ENCODE measurements around the gene FBXW2. TPM values are rescaled to one million over a fixed set of nuclear protein-coding genes. Genes with fewer than 3 reads are reported as not detected.

The FBXW2 gene
- total RNA-seq, 1 experiment from 2014 or later: 69.6 TPM

DNA sequence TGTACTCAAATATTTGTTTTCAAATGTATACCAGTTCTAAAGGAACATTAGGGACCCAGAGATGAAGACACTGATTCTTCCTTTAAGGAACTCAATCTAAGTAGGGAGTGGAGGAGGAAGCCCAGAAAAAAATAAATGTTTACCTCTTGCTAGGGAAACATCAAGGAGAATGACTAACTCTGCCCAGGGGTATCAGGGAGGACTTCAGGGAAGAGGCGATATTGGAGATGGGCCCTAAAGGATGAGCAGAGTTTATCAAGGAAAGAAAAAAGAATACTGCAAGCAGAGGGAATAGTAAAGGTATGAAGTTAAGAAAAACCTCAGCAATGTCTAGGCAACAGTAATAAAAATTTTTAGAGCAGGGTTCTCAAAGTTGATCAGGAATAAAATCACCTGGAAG is 16.4 kb downstream of the FBXW2 start:
- ChIA-PET CTCF (no interaction called here), POLR2A (ENCODE audit: unreplicated experiment) (no interaction called here)
- Histone ChIP-seq H3K79me2 (ENCODE audit: low read depth) (peaks cover 13% of the 10 kb centered on the region; the same call in 1 of the 2 replicates), H3F3A (ENCODE audit: insufficient read depth, low read depth) (peaks cover 16% of the 10 kb centered on the region; the same call in 1 of the 2 replicates), H3K9me3 (ENCODE audit: insufficient read depth, low read depth) (no peaks in the 10 kb centered on the region), H4K20me1 (ENCODE audit: insufficient read depth) (peaks cover 14% of the 10 kb centered on the region), H3K27me3 (ENCODE audit: insufficient read depth, low read depth) (no peaks in the 10 kb centered on the region), H3K4me2 (no peak overlapping the region), H3K36me3 (ENCODE audit: low read depth) (peaks cover 21% of the 10 kb centered on the region), H3K4me3 (no peak overlapping the region), H2AFZ (no peak overlapping the region), H3K4me1 (replicated peaks; ENCODE audit: insufficient read depth) (0 out of 2 replicates have a peak, but pooled peaks cover 10% of the 10 kb centered on the region), H3K27ac (no peak overlapping the region), H3K9me2 (ENCODE audit: insufficient read depth) (no peaks in the 10 kb centered on the region)
- intact Hi-C loops (cut with micrococcal nuclease; ENCODE audit: unreplicated experiment): no loop called here
- BruUV-seq (replicated peaks): no TSS peak
- TF ChIP-seq EZH2 (IDR thresholded peaks at IDR 0.05; ENCODE audit: low read depth): no peak
- TF ChIP-seq, protein P1, sequence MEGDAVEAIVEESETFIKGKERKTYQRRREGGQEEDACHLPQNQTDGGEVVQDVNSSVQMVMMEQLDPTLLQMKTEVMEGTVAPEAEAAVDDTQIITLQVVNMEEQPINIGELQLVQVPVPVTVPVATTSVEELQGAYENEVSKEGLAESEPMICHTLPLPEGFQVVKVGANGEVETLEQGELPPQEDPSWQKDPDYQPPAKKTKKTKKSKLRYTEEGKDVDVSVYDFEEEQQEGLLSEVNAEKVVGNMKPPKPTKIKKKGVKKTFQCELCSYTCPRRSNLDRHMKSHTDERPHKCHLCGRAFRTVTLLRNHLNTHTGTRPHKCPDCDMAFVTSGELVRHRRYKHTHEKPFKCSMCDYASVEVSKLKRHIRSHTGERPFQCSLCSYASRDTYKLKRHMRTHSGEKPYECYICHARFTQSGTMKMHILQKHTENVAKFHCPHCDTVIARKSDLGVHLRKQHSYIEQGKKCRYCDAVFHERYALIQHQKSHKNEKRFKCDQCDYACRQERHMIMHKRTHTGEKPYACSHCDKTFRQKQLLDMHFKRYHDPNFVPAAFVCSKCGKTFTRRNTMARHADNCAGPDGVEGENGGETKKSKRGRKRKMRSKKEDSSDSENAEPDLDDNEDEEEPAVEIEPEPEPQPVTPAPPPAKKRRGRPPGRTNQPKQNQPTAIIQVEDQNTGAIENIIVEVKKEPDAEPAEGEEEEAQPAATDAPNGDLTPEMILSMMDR (conservative IDR thresholded peaks at IDR 0.05): no peak
- DNase-seq: no peak

DNA sequence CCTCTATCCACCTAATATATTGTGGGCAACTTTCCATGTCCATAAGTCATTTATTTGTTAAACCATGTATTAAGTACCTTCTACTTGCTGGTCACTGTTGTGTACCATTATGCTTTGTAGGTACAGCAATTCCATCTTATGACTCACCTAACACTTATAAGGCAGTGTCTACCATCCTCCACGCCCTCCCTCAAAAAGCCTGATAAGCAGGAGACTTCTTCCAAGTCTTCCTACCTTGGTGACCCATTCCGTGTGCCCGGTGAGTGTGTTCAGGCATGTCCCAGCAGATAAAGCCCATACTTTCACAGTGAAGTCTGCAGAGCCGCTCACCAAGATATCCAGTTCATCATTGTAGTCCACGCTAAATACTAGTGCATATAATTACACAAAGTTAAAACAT is 17.4 kb downstream of the FBXW2 start:
- TF ChIP-seq, protein P1 (conservative IDR thresholded peaks at IDR 0.05): no peak
- no peak for TF ChIP-seq EZH2 (IDR thresholded peaks at IDR 0.05; ENCODE audit: low read depth)
- no peak overlapping the region for H3K27ac ChIP-seq
- H3K9me2 ChIP-seq (ENCODE audit: insufficient read depth): no peaks in the 10 kb centered on the region
- H4K20me1 ChIP-seq (ENCODE audit: insufficient read depth): peaks cover 8% of the 10 kb centered on the region; the same call in 1 of the 2 replicates
- BruUV-seq (replicated peaks): no TSS peak
- DNase-seq: no peak
- H3F3A ChIP-seq (ENCODE audit: insufficient read depth, low read depth): peaks cover 16% of the 10 kb centered on the region; the same call in 1 of the 2 replicates
- ChIA-PET POLR2A (ENCODE audit: unreplicated experiment) (no interaction called here), CTCF (no interaction called here)
- H3K27me3 ChIP-seq (ENCODE audit: insufficient read depth, low read depth): no peaks in the 10 kb centered on the region
- peaks cover 27% of the 10 kb centered on the region for H3K36me3 ChIP-seq (ENCODE audit: low read depth)
- no peak overlapping the region for H3K4me2 ChIP-seq
- no peaks in the 10 kb centered on the region for H3K9me3 ChIP-seq (ENCODE audit: insufficient read depth, low read depth)
- no peak overlapping the region for H2AFZ ChIP-seq
- no peak overlapping the region for H3K4me3 ChIP-seq
- 0 out of 2 replicates have a peak, but pooled peaks cover 10% of the 10 kb centered on the region for H3K4me1 ChIP-seq (replicated peaks; ENCODE audit: insufficient read depth)
- H3K79me2 ChIP-seq (ENCODE audit: low read depth): peaks cover 5% of the 10 kb centered on the region; the same call in 1 of the 2 replicates
- intact Hi-C loops (cut with micrococcal nuclease; ENCODE audit: unreplicated experiment): no loop called here

DNA sequence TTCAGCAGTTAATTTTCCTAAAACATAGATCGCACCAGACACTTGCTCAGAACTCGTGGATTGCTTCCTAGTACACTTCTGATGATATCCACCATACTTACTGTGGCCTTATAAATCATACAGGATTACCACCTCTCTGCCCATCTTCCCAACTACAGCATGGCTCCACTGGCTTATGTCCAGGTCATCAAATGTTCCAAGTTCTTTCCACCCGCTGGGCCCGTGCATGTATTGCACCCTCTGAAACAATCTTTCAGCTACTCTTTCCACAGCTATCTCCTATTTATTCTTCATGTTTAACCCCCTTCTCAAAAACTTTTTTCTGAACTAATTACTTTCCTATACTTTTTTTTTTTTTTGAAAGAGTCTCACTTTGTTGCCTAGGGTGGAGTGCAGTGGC is 18.5 kb downstream of the FBXW2 start:
- Histone ChIP-seq H4K20me1 (ENCODE audit: insufficient read depth) (peaks cover 8% of the 10 kb centered on the region; the same call in 1 of the 2 replicates), H3K9me2 (ENCODE audit: insufficient read depth) (no peaks in the 10 kb centered on the region), H3F3A (ENCODE audit: insufficient read depth, low read depth) (peaks cover 12% of the 10 kb centered on the region; the same call in 1 of the 2 replicates), H3K4me3 (no peak overlapping the region), H3K4me2 (no peak overlapping the region), H3K9me3 (ENCODE audit: insufficient read depth, low read depth) (no peaks in the 10 kb centered on the region), H3K27ac (no peak overlapping the region), H3K27me3 (ENCODE audit: insufficient read depth, low read depth) (no peaks in the 10 kb centered on the region), H3K79me2 (ENCODE audit: low read depth) (no peaks in the 10 kb centered on the region), H2AFZ (no peak overlapping the region), H3K36me3 (ENCODE audit: low read depth) (peaks cover 31% of the 10 kb centered on the region), H3K4me1 (replicated peaks; ENCODE audit: insufficient read depth) (peaks cover 12% of the 10 kb centered on the region)
- ChIA-PET CTCF (no interaction called here), POLR2A (ENCODE audit: unreplicated experiment) (no interaction called here)
- intact Hi-C loops (cut with micrococcal nuclease; ENCODE audit: unreplicated experiment): no loop called here
- TF ChIP-seq, protein P1 (conservative IDR thresholded peaks at IDR 0.05): no peak
- no peak for TF ChIP-seq EZH2 (IDR thresholded peaks at IDR 0.05; ENCODE audit: low read depth)
- no peak for DNase-seq
- BruUV-seq (replicated peaks): no TSS peak
